Naive thymus-derived CD8-positive, alpha-beta T cell (primary cell): Measurements from ENCODE around the gene PEX3. TPM values are rescaled to one million over a fixed set of nuclear protein-coding genes. Genes with fewer than 3 reads are reported as not detected.

Experiments
- ATAC-seq, 2 donors: fragments of 150-1000 bp; cut with Tn5 transposase in 1 of 2; sonication (Bioruptor Pico), chemical (Tn5 transposase) in 1 of 2; 1 replicate in 1 of 2; 2 replicates in 1 of 2; pipeline ENCODE4 v1.10.0; 2021; ENCODE audit warnings: mild to moderate bottlenecking in 2 of 2, moderate library complexity in 2 of 2
- POLR2A ChIA-PET: fragments of 350-600 bp; sonication (Branson Sonifier 250); formaldehyde crosslinking; loops from one replicate; lab custom pipeline; 2021; ENCODE audit warnings: antibody characterized with exemption; lab: Charles Lee
- DNase-seq, 10 donors: peaks; one replicate each; pipeline versions ENCODE4 v3.0.0 to v3.0.0-alpha.2; 2020 to 2022
- H3K27ac Mint-ChIP-seq, 10 donors: one replicate each; pipeline ENCODE4 v1.8.0; 2020 to 2022; ENCODE audit warnings: mild to moderate bottlenecking in 10 of 10, mixed read lengths in 10 of 10, moderate library complexity in 4 of 10, inconsistent platforms in 1 of 10
- H3K27me3 Mint-ChIP-seq, 5 donors: one replicate each; pipeline ENCODE4 v1.8.0; 2021 to 2022; ENCODE audit warnings: mixed read lengths in 5 of 5
- H3K36me3 Mint-ChIP-seq, 3 donors: one replicate each; pipeline ENCODE4 v1.8.0; 2020 to 2022; ENCODE audit warnings: mixed read lengths in 3 of 3, mild to moderate bottlenecking in 2 of 3, inconsistent platforms in 1 of 3
- H3K4me1 Mint-ChIP-seq, 4 donors: one replicate each; pipeline ENCODE4 v1.8.0; 2021 to 2022; ENCODE audit warnings: mixed read lengths in 4 of 4
- H3K4me3 Mint-ChIP-seq, 10 donors: one replicate each; pipeline ENCODE4 v1.8.0; 2020 to 2022; ENCODE audit warnings: mild to moderate bottlenecking in 10 of 10, mixed read lengths in 10 of 10, moderate library complexity in 6 of 10, inconsistent platforms in 1 of 10
- H3K9me3 Mint-ChIP-seq, 9 donors: one replicate each; pipeline ENCODE4 v1.8.0; 2020 to 2022; ENCODE audit warnings: mixed read lengths in 9 of 9, mild to moderate bottlenecking in 3 of 9, inconsistent platforms in 1 of 9, moderate library complexity in 1 of 9
- polyA plus RNA-seq, 3 donors: library from polyadenylated mRNA; unstranded; fragments of 300-500 nt; fragmentation: Illumina TruSeq; gene quantifications; one replicate each; pipeline ENCODE4 v1.2.3, GENCODE V29; 2021
- total RNA-seq, 8 experiments: library from RNA in 2 of 8; stranded (reverse) in 2 of 8; gene quantifications; one replicate each; pipeline ENCODE4 v1.2.3 and lab custom pipeline; 2021 to 2026

Gene PEX3
- total and polyA plus RNA-seq, 5 experiments from 2014 or later = 19.2 to 25.8 (median 21.1) TPM

GRCh38 chr6:143531720-143532499, 81.3 kb downstream of the PEX3 start:
- no peak overlapping the region for H3K4me3 Mint-ChIP-seq
- H3K27ac Mint-ChIP-seq = no peak overlapping the region
- DNase-seq (no peak), ATAC-seq (no peak)
- POLR2A ChIA-PET = no interaction called here
- peaks cover 7 to 29% (median 18%) of the 10 kb centered on the region in 4 donors for H3K4me1 Mint-ChIP-seq
- no peaks in the 10 kb centered on the region for H3K9me3 Mint-ChIP-seq
- no peaks in the 10 kb centered on the region for H3K36me3 Mint-ChIP-seq
- no peaks in the 10 kb centered on the region for H3K27me3 Mint-ChIP-seq

GRCh38 chr6:143535189-143535614, 84.6 kb downstream of the PEX3 start:
- Mint-ChIP-seq H3K27me3 (no peaks in the 10 kb centered on the region), H3K4me3 (peak overlapping the region in 3 of 10 donors; percentile 28 to 87 (median 53)), H3K4me1 (peaks cover 2 to 34% (median 16%) of the 10 kb centered on the region in 4 donors), H3K9me3 (no peaks in the 10 kb centered on the region), H3K36me3 (no peaks in the 10 kb centered on the region), H3K27ac (peak overlapping the region in 1 of 10 donors; percentile 1)
- ATAC-seq = no peak
- POLR2A ChIA-PET = interaction anchor here (1.6 kb wide), 1 partner anchor 85 kb away, joined by 4 read pairs; the partner anchor contains the start of genes ADAT2 and PEX3
- no peak for DNase-seq

GRCh38 chr6:143536461-143536865, 85.9 kb downstream of the PEX3 start:
- no peaks in the 10 kb centered on the region for H3K9me3 Mint-ChIP-seq
- peak in 8 of 10 donors; percentile 5 to 49 (median 26) for DNase-seq
- peak overlapping the region; percentile 68 to 91 (median 79) for H3K4me3 Mint-ChIP-seq
- H3K36me3 Mint-ChIP-seq = no peaks in the 10 kb centered on the region
- H3K4me1 Mint-ChIP-seq = peaks cover 2 to 38% (median 17%) of the 10 kb centered on the region in 4 donors
- H3K27me3 Mint-ChIP-seq = no peaks in the 10 kb centered on the region
- H3K27ac Mint-ChIP-seq = peak overlapping the region in 6 of 10 donors; percentile 16 to 81 (median 68)
- peak; percentile 69 to 79 for ATAC-seq
- POLR2A ChIA-PET = interaction anchor here (0.6 to 1.6 kb wide), 2 partner anchors 86 to 808 kb away, joined by 4 to 5 read pairs; partner anchors contain the start of genes ADAT2 and PEX3

GRCh38 chr6:143536866-143537691, 86.5 kb downstream of the PEX3 start:
- H3K36me3 Mint-ChIP-seq = no peaks in the 10 kb centered on the region
- POLR2A ChIA-PET = interaction anchor here (0.6 to 1.6 kb wide), 2 partner anchors 86 to 807 kb away, joined by 4 to 5 read pairs; partner anchors contain the start of genes ADAT2 and PEX3

GRCh38 chr6:143538374-143538773, 87.8 kb downstream of the PEX3 start:
- Mint-ChIP-seq H3K27ac (peak overlapping the region in 3 of 10 donors; percentile 36 to 84 (median 75)), H3K27me3 (peaks cover 0 to 7% (median 0%) of the 10 kb centered on the region in 5 donors), H3K4me1 (peaks cover 3 to 57% (median 17%) of the 10 kb centered on the region in 4 donors), H3K4me3 (peak overlapping the region; percentile 61 to 88 (median 80)), H3K9me3 (no peaks in the 10 kb centered on the region), H3K36me3 (no peaks in the 10 kb centered on the region)
- ATAC-seq = no peak
- POLR2A ChIA-PET = no interaction called here
- no peak for DNase-seq

More at GRCh38 chr6:143536866-143537691, 86.5 kb downstream of the PEX3 start:
- ATAC-seq (peak; percentile 82 to 88), DNase-seq (peak; percentile 13 to 71 (median 48))
- H3K27me3 Mint-ChIP-seq = no peaks in the 10 kb centered on the region
- H3K9me3 Mint-ChIP-seq = no peaks in the 10 kb centered on the region
- peak overlapping the region; percentile 70 to 91 (median 80) for H3K4me3 Mint-ChIP-seq
- peaks cover 2 to 44% (median 17%) of the 10 kb centered on the region in 4 donors for H3K4me1 Mint-ChIP-seq
- H3K27ac Mint-ChIP-seq = peak overlapping the region in 7 of 10 donors; percentile 14 to 84 (median 43)

GRCh38 chr6:143539106-143539505, 88.5 kb downstream of the PEX3 start:
- DNase-seq (no peak), ATAC-seq (no peak)
- POLR2A ChIA-PET = no interaction called here
- Mint-ChIP-seq H3K27me3 (peaks cover 0 to 11% (median 0%) of the 10 kb centered on the region in 5 donors), H3K36me3 (no peaks in the 10 kb centered on the region), H3K27ac (peak overlapping the region in 2 of 10 donors; percentile 41 to 84), H3K4me3 (peak overlapping the region in 1 of 10 donors; percentile 84), H3K4me1 (peaks cover 6 to 64% (median 19%) of the 10 kb centered on the region in 4 donors), H3K9me3 (no peaks in the 10 kb centered on the region)

- H3K36me3 Mint-ChIP-seq = no peaks in the 10 kb centered on the region
- DNase-seq (no peak), ATAC-seq (no peak)
- H3K4me1 Mint-ChIP-seq = peaks cover 6 to 67% (median 20%) of the 10 kb centered on the region in 4 donors
- POLR2A ChIA-PET = no interaction called here
- no peaks in the 10 kb centered on the region for H3K9me3 Mint-ChIP-seq
- peak overlapping the region in 2 of 10 donors; percentile 51 to 84 for H3K4me3 Mint-ChIP-seq
- peak overlapping the region in 2 of 10 donors; percentile 41 to 84 for H3K27ac Mint-ChIP-seq
- H3K27me3 Mint-ChIP-seq = peaks cover 0 to 11% (median 0%) of the 10 kb centered on the region in 5 donors
Measured at GRCh38 chr6:143539734-143540133, 89.1 kb downstream of the PEX3 start.

GRCh38 chr6:143540192-143540591, 89.6 kb downstream of the PEX3 start:
- peaks cover 7 to 67% (median 23%) of the 10 kb centered on the region in 4 donors for H3K4me1 Mint-ChIP-seq
- no peak for DNase-seq
- POLR2A ChIA-PET = no interaction called here
- no peaks in the 10 kb centered on the region for H3K9me3 Mint-ChIP-seq
- ATAC-seq = no peak
- no peaks in the 10 kb centered on the region for H3K36me3 Mint-ChIP-seq
- H3K27ac Mint-ChIP-seq = peak overlapping the region in 4 of 10 donors; percentile 3 to 84 (median 8)
- peaks cover 0 to 11% (median 0%) of the 10 kb centered on the region in 5 donors for H3K27me3 Mint-ChIP-seq
- peak overlapping the region in 3 of 10 donors; percentile 45 to 84 (median 51) for H3K4me3 Mint-ChIP-seq

Other genes with a start within 250 kb of the PEX3 start
- gene ADAT2, start 110 bp upstream of the PEX3 start, total RNA-seq = 10 to 100 TPM; 23.8 to 28.5 TPM
- 1 to 10 TPM; 1.5 to 1.7 (median 1.6) TPM for gene ADAT2, start 110 bp upstream of the PEX3 start, polyA plus RNA-seq
- 1 to 10 TPM; 3.1 to 4.7 TPM for gene FUCA2, start 60.9 kb downstream of the PEX3 start, total RNA-seq
- gene FUCA2, start 60.9 kb downstream of the PEX3 start, polyA plus RNA-seq = 10 to 100 TPM in 1 of 3 donors, 1 to 10 TPM in 2; 4.3 to 13.1 (median 6.4) TPM
- gene PHACTR2, start 227.2 kb downstream of the PEX3 start, total RNA-seq = 10 to 100 TPM; 15.4 to 16.0 TPM
- 1 to 10 TPM; 7.1 to 9.0 (median 8.8) TPM for gene PHACTR2, start 227.2 kb downstream of the PEX3 start, polyA plus RNA-seq